GM12874 (cell line): ENCODE measurements around the gene DIAPH3.

Experiments used
- TF ChIP-seq, protein P1 (sequence below): IDR thresholded peaks from 2 replicates; pipeline ENCODE4 v1.5.1; 2011; ENCODE audit warnings: low read depth, mild to moderate bottlenecking, control low read depth, low read length, moderate library complexity; ENCODE audit not compliant: insufficient read depth

DIAPH3 gene

DNA sequence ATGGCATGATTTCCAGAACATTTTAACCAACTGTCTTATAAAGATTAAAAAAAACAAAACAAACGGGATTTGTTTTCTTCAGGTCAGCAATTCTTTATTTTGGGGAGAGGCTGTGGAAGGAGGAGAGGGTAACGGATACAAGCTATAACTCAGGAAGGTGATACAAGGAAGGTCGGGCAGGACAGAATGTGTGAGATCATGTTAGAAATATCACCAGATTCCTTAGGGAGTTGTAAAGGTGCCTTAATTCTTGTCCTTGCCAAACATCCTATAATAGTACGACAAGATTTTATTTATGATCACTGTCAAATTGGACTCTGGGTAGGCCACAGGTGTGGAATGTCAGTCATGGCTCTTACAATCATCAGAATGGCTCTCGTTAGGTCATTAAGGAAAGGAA is 503.1 kb downstream of the DIAPH3 start:
- TF ChIP-seq, protein P1, sequence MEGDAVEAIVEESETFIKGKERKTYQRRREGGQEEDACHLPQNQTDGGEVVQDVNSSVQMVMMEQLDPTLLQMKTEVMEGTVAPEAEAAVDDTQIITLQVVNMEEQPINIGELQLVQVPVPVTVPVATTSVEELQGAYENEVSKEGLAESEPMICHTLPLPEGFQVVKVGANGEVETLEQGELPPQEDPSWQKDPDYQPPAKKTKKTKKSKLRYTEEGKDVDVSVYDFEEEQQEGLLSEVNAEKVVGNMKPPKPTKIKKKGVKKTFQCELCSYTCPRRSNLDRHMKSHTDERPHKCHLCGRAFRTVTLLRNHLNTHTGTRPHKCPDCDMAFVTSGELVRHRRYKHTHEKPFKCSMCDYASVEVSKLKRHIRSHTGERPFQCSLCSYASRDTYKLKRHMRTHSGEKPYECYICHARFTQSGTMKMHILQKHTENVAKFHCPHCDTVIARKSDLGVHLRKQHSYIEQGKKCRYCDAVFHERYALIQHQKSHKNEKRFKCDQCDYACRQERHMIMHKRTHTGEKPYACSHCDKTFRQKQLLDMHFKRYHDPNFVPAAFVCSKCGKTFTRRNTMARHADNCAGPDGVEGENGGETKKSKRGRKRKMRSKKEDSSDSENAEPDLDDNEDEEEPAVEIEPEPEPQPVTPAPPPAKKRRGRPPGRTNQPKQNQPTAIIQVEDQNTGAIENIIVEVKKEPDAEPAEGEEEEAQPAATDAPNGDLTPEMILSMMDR, result no peak

DNA sequence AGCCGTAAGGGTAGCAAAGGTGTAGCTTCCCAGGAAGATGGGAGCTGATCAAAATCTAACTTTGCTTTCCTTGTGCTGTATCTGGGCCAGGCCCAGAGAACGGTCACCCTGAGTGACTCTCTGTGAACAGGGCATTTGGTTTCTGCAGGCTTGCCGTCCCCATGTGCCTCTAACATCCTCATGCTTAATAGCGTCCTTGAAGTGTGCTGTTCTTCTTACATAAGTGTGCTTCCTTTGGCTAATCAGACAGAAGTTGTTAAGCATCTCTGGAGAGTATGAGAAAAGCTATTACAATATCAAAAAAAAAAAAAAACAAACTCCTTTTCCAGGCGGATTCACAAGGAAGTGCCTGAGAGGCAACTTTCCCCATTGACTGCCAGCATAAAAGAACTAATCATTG is 503.7 kb downstream of the DIAPH3 start:
- TF ChIP-seq, protein P1, result no peak

DNA sequence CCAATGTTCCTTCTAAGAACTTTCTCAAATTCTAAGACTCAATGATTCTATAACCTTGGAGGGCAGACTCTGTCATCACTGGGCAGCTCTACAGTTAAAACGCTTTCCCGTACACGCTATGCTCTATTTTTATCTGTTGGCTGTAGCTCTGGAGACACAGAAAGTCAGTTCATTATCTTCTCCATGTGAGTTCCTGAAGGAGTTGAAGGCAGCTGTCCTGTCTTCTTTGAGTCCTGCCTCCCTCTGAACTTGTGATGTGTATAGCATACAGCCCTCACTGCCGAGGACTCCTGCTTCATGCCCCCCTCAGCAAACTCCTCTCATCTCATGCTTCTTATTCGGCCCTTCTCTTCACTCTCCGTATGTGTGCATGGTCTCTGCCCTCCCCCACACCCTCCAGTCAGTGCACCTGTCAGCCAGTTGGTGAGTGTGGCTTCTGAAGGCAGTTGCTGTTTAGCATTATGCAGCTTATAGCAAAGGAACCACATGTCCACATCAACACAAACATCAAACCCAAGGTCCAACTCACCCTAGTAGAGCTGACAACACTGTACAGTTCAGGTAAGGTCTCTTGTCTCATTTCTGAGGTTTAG is 504.9 kb downstream of the DIAPH3 start:
- TF ChIP-seq, protein P1, result no peak

DNA sequence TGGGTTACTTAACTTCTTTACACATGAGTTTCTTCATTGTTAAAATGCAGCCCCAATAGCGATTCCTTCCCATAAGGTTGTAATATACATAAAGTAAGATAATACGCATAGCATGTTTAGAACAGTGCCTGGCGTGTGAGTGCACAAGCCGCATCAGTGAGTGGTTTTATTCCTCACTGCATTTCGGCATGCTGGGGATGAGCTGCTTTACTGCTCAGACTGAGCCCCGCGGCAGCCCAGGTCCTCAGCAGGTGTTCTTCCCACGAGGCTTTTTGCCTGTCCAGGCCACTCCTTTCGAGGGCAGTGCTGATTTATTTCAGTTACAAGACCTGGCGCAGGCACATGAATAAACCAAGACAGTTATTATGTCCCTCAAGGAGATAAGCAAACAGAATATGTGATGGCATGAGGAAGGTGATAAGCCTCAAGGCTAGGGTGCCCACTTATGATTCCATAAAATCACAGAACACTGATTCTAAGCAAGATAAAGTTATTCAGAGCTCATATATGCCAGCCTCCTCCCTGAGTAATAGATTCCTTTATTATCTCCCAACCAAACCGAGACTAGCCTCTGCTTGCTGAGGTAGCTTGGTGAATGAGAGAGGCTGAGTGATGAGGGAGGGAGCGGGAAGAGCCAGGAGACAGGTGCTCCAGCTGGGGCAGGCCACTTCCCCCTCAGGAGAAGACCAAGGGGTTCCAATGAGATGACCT is 505.5 kb downstream of the DIAPH3 start:
- TF ChIP-seq, protein P1, result no peak

DNA sequence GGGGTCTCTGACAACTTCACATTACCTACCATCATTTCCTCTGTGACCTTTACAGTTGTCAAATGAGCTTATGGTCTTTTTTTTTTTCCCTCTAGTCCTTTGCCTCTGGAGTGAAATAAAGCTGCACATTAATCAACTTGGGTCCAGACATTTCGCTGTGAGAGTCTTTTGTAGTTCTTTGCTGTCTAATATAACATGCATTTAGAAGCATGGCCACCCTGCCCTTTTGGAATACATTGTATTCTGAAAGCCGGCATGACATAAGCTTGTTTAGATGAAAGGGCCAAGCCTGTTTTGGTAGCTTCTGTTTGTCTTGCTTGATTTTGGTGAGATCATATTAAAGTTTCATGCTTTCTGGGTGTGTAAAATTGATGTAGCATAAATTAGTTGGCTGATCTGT is 509.8 kb downstream of the DIAPH3 start:
- TF ChIP-seq, protein P1, result no peak

DNA sequence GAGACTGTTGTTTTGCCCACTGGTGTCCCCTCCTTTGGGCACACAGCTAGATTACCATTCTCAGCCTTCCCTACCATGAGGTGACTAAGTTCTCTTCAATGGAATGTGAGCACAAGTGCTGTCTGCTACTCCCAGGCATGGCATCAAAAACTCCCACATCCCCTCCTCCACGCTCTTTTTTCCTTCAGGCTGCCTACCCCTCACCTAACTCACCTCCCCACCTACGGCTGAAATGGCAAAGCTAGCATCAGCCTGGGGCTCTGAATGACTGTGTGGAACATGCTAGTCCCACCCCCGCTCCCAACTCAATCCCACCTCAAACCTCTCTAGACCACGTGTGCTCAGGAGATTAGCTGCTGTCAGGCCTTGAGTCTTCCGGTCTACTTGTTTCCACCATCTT is 512.2 kb downstream of the DIAPH3 start:
- TF ChIP-seq, protein P1, result no peak

DNA sequence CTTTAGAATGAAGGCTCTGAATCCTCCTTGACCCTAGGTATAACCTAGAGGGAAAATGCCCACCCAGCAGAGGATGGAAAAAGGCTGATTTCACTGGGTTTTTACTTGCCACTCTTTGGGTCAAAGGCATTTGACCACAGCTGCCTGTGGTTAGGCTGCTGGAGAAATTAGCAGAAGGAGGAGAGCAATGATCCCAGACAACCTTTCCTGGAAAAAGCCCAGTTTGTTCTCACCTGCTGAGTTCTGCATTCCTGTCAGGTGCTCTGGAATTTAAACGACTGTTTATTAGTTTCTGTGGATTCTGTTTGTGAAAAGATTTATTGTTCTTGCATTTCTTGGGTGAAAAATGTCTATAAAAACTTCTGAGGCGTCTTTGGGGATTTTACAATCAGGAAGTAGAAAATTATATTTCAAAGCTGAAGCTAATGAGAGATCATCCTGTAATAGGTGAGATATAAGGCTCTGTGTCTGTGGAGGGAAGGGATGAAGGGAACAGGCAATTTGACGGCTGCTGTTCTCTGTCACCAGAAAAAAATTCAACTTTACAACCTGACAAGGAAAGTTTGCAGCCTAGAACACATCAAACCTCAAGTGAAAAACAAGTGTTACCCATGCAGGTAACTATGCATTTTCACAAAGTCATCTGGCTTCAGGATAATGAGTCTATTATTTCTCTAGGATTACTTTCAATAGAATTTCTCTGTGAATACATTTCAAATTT is 519.7 kb downstream of the DIAPH3 start:
- TF ChIP-seq, protein P1, result no peak
